HG02571 (cell line): ENCODE data around the gene TOB1.
A peak's percentile ranks its signal among the peaks of the same experiment; 100 is the strongest.
"Not testable (repeated sequence)": the region's sequence is repeated elsewhere in the genome, so short reads cannot be mapped to it uniquely, and the experiment has no call there.

Experiments
- ATAC-seq: cut with Tn5 transposase; IDR thresholded peaks from one replicate; pipeline ENCODE4 v1.9.1; 2021; ENCODE audit warnings: mild to moderate bottlenecking, moderate library complexity; ENCODE audit not compliant: unreplicated experiment

The TOB1 gene

DNA sequence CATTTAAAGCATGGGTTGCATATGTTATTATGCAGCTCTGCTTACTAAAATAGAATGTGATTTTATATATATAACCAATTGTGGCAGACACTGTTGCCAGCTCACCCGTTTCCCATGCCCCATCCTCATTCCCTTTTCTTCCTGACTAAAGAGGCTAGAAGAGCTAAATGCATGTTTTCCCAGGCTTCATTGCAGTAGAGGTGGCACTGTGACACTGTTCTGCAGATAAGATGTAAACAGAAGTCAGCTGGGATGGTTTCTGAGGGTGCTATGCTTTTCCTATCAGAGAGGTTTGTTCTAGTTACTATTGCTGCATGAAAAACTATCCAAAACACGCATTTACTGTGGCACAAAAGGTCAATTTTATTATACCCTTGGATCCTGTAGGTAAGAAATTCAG lies 5.7 kb upstream of the TOB1 start:
- ATAC-seq: no peak

DNA sequence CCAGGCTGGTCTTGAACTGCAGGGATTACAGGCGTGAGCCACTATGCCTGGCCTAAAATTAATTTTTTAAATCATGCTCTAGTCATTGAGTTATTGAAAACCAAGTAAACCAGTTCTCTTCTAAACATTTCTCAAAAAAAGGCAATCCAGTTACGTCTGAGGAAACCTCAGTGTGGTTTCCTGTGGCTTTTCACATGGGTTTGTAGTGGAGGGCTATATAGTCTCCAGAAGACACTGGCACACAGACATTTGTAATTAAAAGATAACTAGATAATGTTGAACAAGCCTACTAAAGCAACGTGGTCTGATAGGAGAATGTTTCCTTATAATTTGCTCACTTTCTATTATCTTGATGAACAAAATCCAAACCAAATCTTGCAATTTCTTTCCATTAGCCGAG lies 5.2 kb upstream of the TOB1 start:
- no peak for ATAC-seq

DNA sequence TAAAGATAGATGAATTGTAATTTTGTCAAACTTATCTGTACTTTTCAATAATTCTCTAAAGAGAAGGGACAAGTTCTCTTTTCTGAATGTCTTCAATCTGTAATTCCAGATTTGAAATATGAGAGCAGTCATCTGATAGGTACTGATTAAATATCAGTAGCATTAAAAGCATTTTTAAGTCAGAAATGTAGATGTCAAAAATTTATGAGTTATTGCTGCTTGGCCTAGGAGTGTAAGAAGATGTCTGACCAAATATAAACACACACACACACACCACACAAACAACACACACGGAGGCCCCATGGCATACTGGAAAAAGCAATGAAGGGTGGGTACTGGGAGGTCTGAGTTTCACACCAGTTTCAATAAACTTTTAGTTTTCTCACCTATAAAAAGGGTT lies 2.4 kb upstream of the TOB1 start:
- no peak for ATAC-seq

DNA sequence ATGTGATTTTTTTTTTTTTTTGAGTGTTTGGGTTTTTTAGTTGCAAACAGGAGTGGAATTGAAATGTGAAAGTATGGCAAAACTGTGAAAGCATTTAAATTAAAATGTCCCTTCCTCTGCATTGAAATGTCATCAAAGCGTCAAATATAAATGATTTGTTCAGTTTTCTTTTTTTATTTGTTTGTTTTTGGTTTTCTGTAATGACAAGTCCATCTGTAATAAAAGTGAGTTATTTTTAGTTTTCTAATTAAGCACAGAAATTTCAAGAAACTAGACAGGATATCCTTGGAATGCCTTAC lies 1.9 kb upstream of the TOB1 start:
- no peak for ATAC-seq

DNA sequence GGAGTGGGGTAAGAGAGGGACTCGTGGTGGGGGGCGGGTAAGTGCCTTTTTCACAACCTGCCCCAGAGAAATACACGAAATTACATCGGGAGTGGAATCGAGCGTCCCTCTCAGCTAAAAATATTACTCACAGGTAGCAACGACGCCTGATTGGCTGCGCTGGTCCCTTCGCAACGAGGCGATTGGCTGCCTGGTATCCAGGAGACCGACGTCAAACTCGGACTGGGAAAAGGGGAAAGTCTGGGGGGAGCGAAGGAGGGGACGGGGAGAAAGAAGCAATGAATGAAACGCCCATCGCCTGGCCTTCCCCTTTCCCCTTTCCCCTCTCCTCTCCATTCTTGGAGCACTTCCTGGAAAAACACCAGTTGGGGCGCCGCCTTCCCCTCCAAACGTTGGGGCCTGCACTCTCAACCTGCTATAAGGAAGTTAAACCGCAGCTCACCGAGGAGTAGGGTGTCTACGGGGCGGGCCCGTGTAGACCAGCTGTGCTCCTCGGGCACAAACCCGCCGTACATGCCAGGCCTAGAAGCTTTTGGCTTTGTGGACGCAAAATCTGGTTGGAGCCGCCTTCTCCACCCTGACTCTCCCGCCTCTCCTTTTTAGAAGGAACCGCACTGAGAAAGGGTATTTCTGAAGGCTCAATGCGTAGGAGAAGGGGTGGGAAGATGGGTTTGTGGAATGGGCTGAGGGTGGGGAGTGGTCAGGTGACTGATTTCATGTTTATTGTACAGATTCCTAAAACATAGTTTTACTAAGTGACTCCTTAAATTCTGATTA lies 1.4 kb upstream of the TOB1 start:
- ATAC-seq: peak; percentile 37

DNA sequence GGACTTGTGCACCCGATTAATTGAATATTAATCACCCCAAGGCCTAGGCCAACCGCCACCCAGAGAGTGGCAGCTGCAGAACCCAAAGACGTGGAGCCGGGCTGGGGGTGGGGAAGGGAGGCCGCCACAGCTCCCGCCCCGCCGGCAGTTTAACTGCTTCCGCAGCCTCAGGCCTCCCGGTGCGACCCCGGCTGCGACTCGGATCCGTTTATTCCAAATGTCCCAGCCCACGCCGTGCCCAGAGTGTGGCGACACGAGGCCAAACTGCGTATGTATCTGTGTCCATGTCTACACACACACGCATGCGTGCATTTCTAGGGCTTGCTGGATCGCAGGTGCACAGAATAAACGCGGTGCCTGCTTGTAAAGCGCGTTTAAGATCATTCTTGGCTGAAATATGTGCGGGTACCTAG lies 802 bp upstream of the TOB1 start:
- ATAC-seq: peak; percentile 7

DNA sequence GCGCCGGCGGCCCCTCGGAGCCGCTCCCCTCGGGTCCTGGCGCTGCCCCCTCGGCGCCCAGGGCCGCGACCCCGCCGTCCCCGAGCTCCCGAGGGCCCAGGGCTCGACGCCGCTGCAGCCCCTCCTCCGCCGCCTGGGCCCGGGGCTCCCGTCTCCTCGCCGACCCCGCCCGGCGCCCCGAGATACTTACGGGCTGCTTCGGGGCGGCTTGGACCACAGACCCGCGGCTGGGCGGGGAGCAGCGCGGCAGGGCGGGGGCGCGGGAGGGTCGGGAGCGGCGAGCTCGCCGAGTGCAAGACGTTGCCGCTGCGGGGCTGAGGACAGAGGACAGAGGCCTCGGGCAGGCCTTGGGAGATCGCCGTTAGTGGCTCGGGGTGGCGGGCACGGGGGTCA lies 290 bp downstream of the TOB1 start:
- peak; percentile 3 for ATAC-seq

DNA sequence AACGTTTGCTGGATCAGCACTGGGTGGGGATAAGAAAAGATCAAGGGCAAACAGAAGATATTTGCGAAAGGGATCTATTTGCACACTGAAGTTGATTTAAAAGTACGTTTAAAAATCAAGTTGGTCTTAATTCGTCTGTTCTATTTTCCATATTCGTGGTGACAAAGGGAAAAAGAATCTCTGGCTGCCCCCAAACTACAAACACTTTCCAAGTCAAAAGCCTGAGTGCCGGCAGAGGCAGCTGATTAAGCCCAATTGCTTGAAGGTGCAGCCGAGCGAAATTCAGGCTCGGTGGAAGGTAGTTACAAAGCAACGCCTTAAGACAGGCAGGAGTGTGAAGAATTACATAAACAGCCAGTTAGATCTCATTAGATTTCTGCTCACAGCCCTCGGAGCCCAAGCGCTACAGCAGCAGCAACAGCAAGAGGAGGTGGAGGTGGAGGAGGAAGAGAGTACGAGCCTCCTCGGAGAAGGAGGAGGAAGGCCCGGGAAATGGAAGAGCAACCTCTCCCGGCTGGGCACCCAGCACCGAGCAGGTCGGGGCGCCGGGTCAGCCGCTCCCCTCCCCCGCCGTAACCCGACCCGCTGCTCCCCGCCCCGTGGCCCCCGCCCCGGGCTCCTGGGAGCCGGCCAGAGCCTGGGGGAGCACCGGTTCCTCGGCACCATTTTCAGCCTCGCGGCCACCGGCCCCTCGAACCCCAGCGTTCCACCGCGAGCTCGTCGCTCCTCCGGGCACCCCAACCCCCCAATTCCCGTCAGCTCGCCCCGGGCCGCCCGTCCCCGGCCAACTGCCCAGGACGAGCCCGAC lies 890 bp downstream of the TOB1 start:
- ATAC-seq: peak; percentile 24

DNA sequence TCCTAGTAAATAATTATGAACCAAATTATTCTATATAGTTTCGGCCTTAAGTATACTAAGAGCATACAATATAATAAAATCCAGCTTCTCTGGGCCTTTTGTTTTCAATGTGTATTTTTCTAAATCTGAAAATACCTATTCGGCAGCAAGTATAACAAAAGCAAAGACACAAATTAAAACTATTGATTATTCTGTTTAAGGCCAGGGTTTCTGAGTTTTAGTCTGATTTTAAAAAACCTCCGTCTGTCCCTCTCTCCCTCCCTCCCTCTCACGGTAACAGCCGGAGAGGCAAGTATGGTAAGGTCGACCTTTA lies 1.5 kb downstream of the TOB1 start:
- no peak for ATAC-seq

DNA sequence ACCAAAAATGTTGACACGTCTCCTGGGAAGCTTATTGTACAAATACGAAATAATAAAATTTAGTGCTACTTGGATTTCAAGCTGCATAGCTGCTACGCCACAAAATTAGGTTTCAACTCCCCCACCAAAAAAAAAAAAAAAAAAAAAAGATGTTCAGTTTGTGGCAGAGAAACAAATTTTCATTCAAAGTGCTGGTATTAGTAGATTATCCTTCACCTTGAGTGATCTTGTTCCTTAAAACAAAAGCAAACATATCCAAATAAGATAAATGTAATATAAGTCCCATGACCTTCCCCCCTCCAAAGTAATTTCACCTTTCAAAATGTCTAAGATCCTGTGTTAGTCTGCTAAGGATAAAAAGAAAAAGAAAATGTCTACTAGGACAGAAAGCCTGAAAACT lies 2.2 kb downstream of the TOB1 start:
- ATAC-seq: no peak

DNA sequence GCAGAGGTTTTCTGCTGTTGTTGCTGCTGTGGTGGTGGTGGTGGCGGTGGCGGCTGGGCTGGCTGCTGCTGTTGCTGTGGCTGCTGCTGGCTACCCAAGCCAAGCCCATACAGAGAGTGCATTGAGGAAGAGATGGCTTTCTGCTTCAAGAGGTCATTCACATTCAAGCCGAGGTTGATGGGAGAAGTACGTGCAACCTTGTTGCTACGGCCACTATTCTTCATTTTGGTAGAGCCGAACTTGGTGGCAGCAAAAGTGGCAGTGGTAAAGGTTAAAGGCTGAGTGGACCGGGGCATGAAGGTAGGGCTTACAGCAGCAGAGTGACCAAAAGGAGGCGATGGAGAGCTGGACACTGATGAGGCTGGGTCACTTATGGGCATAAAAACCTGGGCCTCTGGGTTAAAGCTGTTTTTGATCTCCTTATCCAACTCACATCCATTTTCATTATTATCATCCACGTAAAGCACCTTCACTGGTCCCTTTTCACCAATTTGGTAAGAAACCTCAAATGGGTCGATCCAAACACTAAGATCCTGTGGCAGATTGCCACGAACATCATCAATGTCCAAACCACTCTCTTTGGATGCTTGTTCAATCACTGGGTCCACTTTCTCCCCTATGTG lies 2.8 kb downstream of the TOB1 start:
- no peak for ATAC-seq

DNA sequence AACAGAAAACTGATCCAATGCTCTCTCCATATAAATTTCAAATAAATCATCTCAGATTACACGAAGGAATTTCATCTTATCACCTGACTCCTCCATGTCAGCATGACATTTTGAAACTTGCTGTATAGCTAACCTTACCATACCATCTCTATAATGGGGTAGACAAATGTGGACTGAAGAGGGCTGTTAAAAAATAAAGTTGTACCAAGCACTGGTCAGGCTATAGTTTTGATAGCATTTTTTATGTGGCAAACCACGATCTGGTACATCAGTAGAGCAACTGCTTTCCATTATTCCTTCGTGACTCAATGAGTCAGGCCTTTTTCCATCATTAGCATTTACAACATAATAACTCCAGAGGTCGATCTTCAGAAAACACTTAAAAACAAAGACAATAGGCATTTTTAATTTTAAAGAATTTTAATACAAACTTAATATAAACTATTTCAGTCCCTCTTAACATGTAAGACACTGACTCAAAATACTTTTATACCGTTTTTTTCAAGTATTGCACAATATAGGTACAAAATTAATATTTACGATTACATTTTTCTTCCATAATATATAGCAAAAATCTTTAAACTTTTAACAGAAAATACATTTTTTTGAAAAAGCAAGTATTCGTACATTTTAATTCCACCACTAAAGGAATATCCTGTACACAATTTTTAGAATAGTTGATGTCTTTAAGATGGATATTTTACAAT lies 4.2 kb downstream of the TOB1 start:
- ATAC-seq: no peak

DNA sequence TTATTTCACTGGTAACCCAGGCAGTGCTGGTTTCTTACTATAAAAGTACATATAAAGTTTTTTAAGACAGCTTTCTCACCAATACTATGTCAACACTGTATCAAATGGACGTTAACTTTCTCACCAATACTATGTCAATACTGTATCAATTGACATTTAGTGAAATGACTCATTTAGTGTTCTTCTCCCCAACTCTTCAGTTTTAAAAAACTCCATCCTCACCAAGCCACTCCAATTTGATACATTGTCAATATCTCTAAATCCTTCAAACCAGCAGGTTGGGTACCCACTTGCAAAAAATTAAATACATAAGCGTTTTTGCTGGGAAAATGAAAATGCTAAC lies 4.8 kb downstream of the TOB1 start:
- no peak for ATAC-seq

DNA sequence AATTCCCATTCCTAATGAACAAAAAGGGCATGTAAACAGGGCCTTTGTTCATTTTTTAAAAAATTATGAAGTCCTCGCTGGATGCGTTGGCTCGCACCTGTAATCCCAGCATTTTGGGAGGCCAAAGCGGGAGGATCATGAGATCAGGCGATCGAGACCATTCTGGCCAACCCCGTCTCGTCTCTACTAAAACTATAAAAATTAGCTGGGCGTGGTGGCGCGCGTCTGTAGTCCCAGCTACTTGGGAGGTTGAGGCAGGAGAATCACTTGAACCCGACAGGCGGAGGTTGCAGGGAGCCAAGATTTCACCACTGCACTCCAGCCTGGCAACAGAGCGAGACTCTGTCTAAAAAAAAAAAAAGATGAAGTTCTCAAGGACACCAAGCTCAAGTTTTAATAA lies 6.4 kb downstream of the TOB1 start:
- not testable (repeated sequence) for ATAC-seq

DNA sequence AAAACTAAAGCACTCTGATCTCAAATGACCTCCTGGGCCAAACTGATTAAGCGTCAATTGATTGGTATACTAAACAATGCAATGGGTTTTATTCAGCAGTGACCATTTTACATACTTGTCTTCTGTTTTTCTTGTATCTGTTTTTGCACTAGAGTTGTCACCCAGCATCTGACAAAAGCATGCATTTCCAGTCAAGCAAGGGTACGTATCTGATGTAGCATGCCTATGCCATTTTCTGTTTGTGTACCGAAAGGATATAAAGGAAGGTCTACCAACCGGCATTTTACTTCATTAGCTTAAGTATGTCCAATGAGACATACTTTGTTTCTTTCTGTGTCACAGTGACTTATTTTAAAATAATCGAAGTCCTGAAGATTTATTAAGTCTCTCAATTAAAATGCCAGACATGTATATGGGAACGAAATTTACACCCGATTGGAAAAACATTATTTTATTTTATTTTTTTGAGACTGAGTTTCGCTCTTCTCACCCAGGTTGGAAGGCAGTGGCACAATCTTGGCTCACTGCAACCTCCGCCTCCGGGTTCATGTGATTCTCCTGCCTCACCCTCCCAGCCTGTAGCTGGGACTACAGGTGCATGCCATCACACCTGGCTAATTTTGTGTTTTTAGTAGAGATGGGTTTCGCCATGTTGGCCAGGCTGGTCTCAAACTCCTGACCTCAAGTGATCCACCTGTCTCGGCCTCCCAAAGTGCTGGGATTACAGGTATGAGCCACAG lies 7.5 kb downstream of the TOB1 start:
- no peak for ATAC-seq

DNA sequence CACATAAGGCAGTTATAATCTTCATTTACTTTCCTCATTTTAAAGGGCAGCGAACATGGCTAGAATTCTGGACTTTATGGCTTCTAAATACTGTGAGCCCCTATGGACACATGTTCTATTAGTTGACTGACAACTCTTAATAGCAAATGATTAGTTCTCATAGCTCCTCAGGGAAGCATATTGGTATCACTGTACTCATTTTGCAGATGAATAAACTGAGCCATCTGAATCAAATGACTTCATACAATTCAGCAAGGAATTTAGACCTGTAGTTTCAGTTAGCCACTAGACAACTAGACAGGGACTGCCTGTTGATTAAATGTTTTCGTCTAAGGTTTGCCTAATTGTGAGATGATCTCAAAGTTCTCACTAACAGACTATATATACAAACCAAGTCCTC lies 9.7 kb downstream of the TOB1 start:
- no peak for ATAC-seq

DNA sequence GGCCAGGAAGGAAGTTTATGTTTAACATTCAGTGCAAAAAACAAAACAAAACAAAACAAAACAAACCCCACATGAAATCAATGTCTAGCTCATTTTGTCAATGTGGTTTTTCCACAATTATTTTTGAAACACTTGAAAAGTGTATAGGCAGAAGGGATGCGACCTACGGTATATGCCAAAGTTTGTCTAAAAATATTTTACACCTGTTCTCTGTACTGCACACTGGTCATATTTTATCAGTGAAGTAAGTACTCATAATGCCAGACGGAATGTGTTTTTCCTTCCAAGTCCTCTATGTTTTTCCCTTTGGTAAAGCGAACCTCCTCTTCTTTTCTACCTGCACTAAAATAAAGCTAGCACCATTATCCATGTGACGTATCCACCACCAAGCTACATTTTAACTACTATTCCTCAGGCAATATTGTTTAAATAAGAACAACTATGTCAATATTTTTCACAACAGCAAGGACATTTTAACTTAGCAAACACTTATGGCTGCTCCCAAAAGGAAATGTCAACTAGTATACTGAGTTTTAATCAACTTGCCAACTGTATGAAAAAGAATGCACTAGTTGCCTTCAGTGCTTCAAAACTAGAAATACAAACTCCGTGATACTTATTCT lies 10.3 kb downstream of the TOB1 start:
- no peak for ATAC-seq

DNA sequence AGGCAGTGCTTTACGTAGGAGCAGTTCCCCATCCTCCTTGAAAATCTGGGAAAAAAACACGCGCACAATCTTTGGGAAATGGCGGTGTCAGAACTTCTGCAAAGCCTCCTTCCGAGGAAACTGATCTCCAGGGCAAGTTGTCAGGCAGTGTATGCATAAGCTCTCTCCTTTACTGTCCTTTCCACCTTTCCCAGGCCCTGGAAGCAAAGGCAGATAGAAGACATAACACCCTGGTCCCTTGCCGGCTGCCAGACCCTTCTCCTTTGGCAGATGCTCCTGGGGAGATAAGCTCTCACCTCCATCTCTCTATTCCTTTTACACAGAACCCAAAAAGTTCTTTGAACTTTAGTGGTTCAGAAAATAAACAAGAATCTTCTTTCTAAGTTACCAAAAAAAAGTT lies 12.4 kb downstream of the TOB1 start:
- no peak for ATAC-seq

DNA sequence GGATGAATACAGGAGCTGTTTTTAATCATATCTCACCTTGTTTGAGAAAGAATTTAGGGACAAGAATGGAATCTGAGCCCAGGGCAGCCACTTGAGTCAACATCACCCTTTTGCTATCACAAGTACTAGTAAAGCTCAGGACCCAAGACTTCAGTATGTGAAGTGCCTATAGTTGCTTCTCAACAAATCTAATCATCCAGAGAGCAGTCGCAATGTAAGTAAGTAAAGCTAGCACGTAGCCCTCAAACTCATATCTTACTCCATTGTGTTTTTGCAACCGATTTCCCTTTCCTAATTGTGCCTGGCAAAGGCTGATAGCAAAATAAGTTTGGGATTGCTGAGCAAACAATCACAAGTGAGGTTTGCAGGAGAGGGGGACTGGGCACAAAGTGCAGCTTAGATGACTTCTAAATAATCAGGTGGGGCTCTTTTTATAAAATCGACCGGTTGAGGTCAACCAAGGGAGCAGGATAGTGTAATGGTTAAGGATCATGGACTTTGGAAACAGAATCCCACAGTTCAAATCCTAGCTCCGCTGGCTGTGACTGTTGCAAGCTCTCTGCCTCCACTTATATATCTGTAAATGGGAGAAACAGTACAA lies 13.0 kb downstream of the TOB1 start:
- ATAC-seq: no peak

DNA sequence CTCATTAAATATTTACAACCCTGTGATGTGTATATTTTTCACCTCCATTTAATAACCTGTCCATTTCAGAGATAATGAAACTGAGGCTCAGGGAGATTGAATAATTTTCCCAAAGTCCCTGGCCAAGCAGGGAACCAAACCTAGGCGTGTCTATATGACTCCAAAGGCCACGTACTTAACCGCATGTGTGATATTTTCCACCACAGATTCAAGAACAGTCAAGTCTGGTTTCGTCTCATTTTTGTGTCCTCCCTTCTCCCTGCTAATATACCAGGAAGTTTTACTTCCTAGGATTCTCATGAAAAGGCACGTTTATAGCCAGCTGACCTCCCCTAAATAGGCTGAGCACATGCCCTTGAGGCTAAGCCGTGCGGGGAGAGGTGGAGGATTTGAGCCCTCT lies 15.5 kb downstream of the TOB1 start:
- ATAC-seq: no peak
